Activated CD4-positive, alpha-beta T cell treated with anti-CD3 and anti-CD28 coated beads, Interleukin-10, Interleukin-2, amounts not matched to agents 100 ng/mL and 50 ng/mL, durations not matched to agents 16 hours and 8 hours (primary cell): ENCODE results near the gene MSANTD1.
"Not testable (repeated sequence)": the region's sequence is repeated elsewhere in the genome, so short reads cannot be mapped to it uniquely, and the experiment has no call there.

Experiments used
- DNase-seq: peaks from one replicate; pipeline ENCODE4 v3.0.0-alpha.2; 2020

Gene MSANTD1

GRCh38 chr4:3291969-3292570, 43.1 kb downstream of the MSANTD1 start:
- peak; percentile 6 for DNase-seq

- peak; percentile 90 for DNase-seq
These were observed 43.8 kb downstream of the MSANTD1 start, which contains the start of gene RGS12 for GRCh38 chr4:3292571-3293400. TSS of gene RGS12 (plus strand) at chr4:3293021. CDS start at chr4:3316171, 23,150 bp downstream.

GRCh38 chr4:3293401-3294391, 44.7 kb downstream of the MSANTD1 start:
- DNase-seq = no peak

GRCh38 chr4:3294401-3295241, 45.7 kb downstream of the MSANTD1 start:
- no peak for DNase-seq

- DNase-seq = no peak
These were observed 47.1 kb downstream of the MSANTD1 start for GRCh38 chr4:3295837-3296624.

GRCh38 chr4:3296651-3297050, 47.7 kb downstream of the MSANTD1 start:
- no peak for DNase-seq

- DNase-seq = no peak
These were observed 48.3 kb downstream of the MSANTD1 start for GRCh38 chr4:3297066-3297859.

GRCh38 chr4:3299122-3299975, 50.4 kb downstream of the MSANTD1 start:
- no peak for DNase-seq

- no peak for DNase-seq
These were observed 51.2 kb downstream of the MSANTD1 start for GRCh38 chr4:3299976-3300671.

GRCh38 chr4:3300882-3301281, 51.9 kb downstream of the MSANTD1 start:
- not testable (repeated sequence) for DNase-seq

- DNase-seq = no peak
These were observed 52.7 kb downstream of the MSANTD1 start for GRCh38 chr4:3301450-3302172.

GRCh38 chr4:3302173-3302785, 53.3 kb downstream of the MSANTD1 start:
- peak; percentile 65 for DNase-seq

- DNase-seq = peak; percentile 44
These were observed 54.0 kb downstream of the MSANTD1 start for GRCh38 chr4:3302786-3303564.

- no peak for DNase-seq
These were observed 54.5 kb downstream of the MSANTD1 start for GRCh38 chr4:3303565-3303824.

GRCh38 chr4:3303923-3304710, 55.2 kb downstream of the MSANTD1 start:
- DNase-seq = no peak
